ENCODE measurements around the gene USP48.

DNA sequence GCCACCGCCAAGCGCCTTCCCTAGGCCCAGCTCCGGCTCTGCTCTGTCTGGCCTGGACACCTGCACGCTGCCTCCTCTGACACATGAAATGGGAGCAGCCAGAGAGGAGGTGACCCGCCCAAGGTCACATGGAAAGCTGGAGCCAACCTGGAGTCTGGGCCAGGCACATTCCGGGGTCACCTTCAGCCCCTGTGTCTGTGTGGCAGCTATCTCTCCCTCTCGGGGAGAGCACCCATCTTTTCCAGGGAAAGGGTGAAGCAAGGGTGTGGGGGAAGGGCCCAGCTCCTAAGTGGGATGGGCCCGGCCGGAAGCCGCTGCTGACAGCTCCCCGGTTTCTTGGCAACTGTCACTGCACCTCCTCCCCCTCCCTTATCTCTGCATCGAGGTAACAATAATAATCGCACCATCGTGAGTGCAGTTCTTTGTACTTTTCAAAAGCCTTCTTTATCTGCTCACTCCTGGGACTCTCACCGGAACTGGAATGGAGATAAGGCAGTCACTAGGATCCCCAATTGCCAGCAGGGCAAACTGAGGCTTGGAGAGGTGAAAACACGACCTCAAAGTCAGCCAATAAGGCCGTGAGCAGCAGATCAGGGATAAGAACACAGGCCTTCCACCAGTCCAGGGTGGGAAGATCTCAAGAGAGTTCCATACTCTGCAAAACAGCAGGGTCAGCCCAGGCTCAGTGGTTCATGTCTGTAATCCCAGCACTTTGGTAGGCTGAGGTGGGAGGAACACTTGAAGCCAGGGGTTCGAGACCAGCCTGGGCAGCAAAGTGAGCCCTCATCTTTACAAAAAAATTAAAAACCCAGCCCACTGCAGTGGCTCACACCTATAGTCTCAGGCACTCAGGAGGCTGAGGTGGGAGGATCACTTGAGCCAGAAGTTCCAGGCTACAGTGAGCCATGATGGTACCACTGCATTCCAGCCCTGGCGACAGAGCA lies 150.7 kb downstream of the USP48 start:
- TF ChIP-seq EZH2phosphoT487 (IDR thresholded peaks at IDR 0.05; ENCODE audit: borderline replicate concordance) = no peak
- TF ChIP-seq CTCF (conservative IDR thresholded peaks at IDR 0.05; ENCODE audit: low read length) = no peak
